ENCODE measurements around the gene BAIAP2L2. TPM values are rescaled to one million over a fixed set of nuclear protein-coding genes. Genes with fewer than 3 reads are reported as not detected.

The BAIAP2L2 gene
- polyA plus RNA-seq, 6 donors from 2014 or later: not detected

GRCh38 chr22:38070250-38070921 is 40.1 kb downstream of the BAIAP2L2 start:
- peaks cover 0 to 3% (median 0%) of the 10 kb centered on the region in 3 donors for H3K4me1 Mint-ChIP-seq
- peak overlapping the region in 1 of 6 donors; percentile 37 for H3K27ac Mint-ChIP-seq
- H3K36me3 Mint-ChIP-seq: peaks cover 4 to 39% of the 10 kb centered on the region in 2 donors
- no peak for ATAC-seq (ENCODE audit: low read depth in 2 of 2)
- no peaks in the 10 kb centered on the region for H3K27me3 Mint-ChIP-seq
- no peak for DNase-seq
- H3K9me3 Mint-ChIP-seq: no peaks in the 10 kb centered on the region
- peak overlapping the region in 1 of 8 donors; percentile 56 for H3K4me3 Mint-ChIP-seq

GRCh38 chr22:38069372-38070249 is 40.9 kb downstream of the BAIAP2L2 start:
- Mint-ChIP-seq H3K36me3 (peaks cover 4 to 45% of the 10 kb centered on the region in 2 donors), H3K27ac (peak overlapping the region in 2 of 6 donors; percentile 37 to 65), H3K9me3 (no peaks in the 10 kb centered on the region), H3K27me3 (no peaks in the 10 kb centered on the region), H3K4me3 (peak overlapping the region in 1 of 8 donors; percentile 56), H3K4me1 (peaks cover 0 to 3% (median 0%) of the 10 kb centered on the region in 3 donors)
- no peak for ATAC-seq (ENCODE audit: low read depth in 2 of 2)
- no peak for DNase-seq

GRCh38 chr22:38068641-38069371 is 41.7 kb downstream of the BAIAP2L2 start:
- H3K9me3 Mint-ChIP-seq: no peaks in the 10 kb centered on the region
- no peaks in the 10 kb centered on the region for H3K27me3 Mint-ChIP-seq
- no peak overlapping the region for H3K27ac Mint-ChIP-seq
- no peak overlapping the region for H3K4me3 Mint-ChIP-seq
- H3K4me1 Mint-ChIP-seq: peaks cover 0 to 3% (median 0%) of the 10 kb centered on the region in 3 donors
- no peak for ATAC-seq (ENCODE audit: low read depth in 2 of 2)
- H3K36me3 Mint-ChIP-seq: peaks cover 4 to 40% of the 10 kb centered on the region in 2 donors
- no peak for DNase-seq

- no peaks in the 10 kb centered on the region for H3K27me3 Mint-ChIP-seq
- H3K36me3 Mint-ChIP-seq: peaks cover 5 to 39% of the 10 kb centered on the region in 2 donors
- peak overlapping the region in 2 of 6 donors; percentile 2 to 29 for H3K27ac Mint-ChIP-seq
- ATAC-seq (ENCODE audit: low read depth in 2 of 2) (no peak), DNase-seq (no peak)
- H3K4me1 Mint-ChIP-seq: peaks cover 4 to 7% (median 4%) of the 10 kb centered on the region in 3 donors
- no peaks in the 10 kb centered on the region for H3K9me3 Mint-ChIP-seq
- H3K4me3 Mint-ChIP-seq: no peak overlapping the region
Observed at GRCh38 chr22:38067761-38068360, 42.6 kb downstream of the BAIAP2L2 start.

GRCh38 chr22:38067028-38067415 is 43.5 kb downstream of the BAIAP2L2 start:
- ATAC-seq (ENCODE audit: low read depth in 2 of 2) (no peak), DNase-seq (no peak)
- peaks cover 9 to 38% of the 10 kb centered on the region in 2 donors for H3K36me3 Mint-ChIP-seq
- no peak overlapping the region for H3K4me3 Mint-ChIP-seq
- peaks cover 9 to 11% (median 9%) of the 10 kb centered on the region in 3 donors for H3K4me1 Mint-ChIP-seq
- no peak overlapping the region for H3K27ac Mint-ChIP-seq
- no peaks in the 10 kb centered on the region for H3K27me3 Mint-ChIP-seq
- H3K9me3 Mint-ChIP-seq: no peaks in the 10 kb centered on the region

GRCh38 chr22:38066381-38067027 is 44.0 kb downstream of the BAIAP2L2 start:
- Mint-ChIP-seq H3K4me3 (no peak overlapping the region), H3K27me3 (no peaks in the 10 kb centered on the region), H3K4me1 (peaks cover 9 to 13% (median 11%) of the 10 kb centered on the region in 3 donors), H3K27ac (peak overlapping the region in 1 of 6 donors; percentile 54), H3K9me3 (no peaks in the 10 kb centered on the region), H3K36me3 (peaks cover 13 to 38% of the 10 kb centered on the region in 2 donors)
- DNase-seq (no peak), ATAC-seq (ENCODE audit: low read depth in 2 of 2) (no peak)

- Mint-ChIP-seq H3K9me3 (no peaks in the 10 kb centered on the region), H3K27me3 (no peaks in the 10 kb centered on the region), H3K36me3 (peaks cover 13 to 34% of the 10 kb centered on the region in 2 donors), H3K4me1 (peaks cover 11 to 13% (median 11%) of the 10 kb centered on the region in 3 donors), H3K4me3 (peak overlapping the region in 1 of 8 donors; percentile 63), H3K27ac (peak overlapping the region in 1 of 6 donors; percentile 26)
- DNase-seq (no peak), ATAC-seq (ENCODE audit: low read depth in 2 of 2) (no peak)
Observed at GRCh38 chr22:38065539-38065938, 44.9 kb downstream of the BAIAP2L2 start.

GRCh38 chr22:38062791-38063190 is 47.7 kb downstream of the BAIAP2L2 start:
- DNase-seq (no peak), ATAC-seq (ENCODE audit: low read depth in 2 of 2) (peak; percentile 34 to 44)
- Mint-ChIP-seq H3K4me1 (peaks cover 15 to 19% (median 18%) of the 10 kb centered on the region in 3 donors), H3K27me3 (no peaks in the 10 kb centered on the region), H3K4me3 (peak overlapping the region in 2 of 8 donors; percentile 25 to 42), H3K27ac (peak overlapping the region in 5 of 6 donors; percentile 11 to 83 (median 53)), H3K36me3 (peaks cover 13 to 25% of the 10 kb centered on the region in 2 donors), H3K9me3 (peaks cover 0 to 2% (median 0%) of the 10 kb centered on the region in 7 donors)

GRCh38 chr22:38056969-38057891 is 53.3 kb downstream of the BAIAP2L2 start, which contains the start of gene PICK1:
TSS of gene PICK1 (plus strand) at chr22:38057404. CDS start at chr22:38057810, 406 bp downstream.
- peaks cover 0 to 4% of the 10 kb centered on the region in 2 donors for H3K36me3 Mint-ChIP-seq
- H3K27ac Mint-ChIP-seq: peak within 1 kb of the TSS; percentile 96 to 99 (median 98)
- DNase-seq (peak; percentile 79), ATAC-seq (ENCODE audit: low read depth in 2 of 2) (peak; percentile 80 to 82)
- H3K27me3 Mint-ChIP-seq: no peaks in the 10 kb centered on the region
- H3K4me3 Mint-ChIP-seq: peak within 1 kb of the TSS; percentile 90 to 99 (median 97)
- H3K9me3 Mint-ChIP-seq: peaks cover 0 to 3% (median 0%) of the 10 kb centered on the region in 7 donors
- H3K4me1 Mint-ChIP-seq: peaks cover 22 to 32% (median 23%) of the 10 kb centered on the region in 3 donors

- Mint-ChIP-seq H3K27me3 (peaks cover 0 to 16% (median 3%) of the 10 kb centered on the region in 3 donors), H3K9me3 (no peaks in the 10 kb centered on the region), H3K27ac (peak overlapping the region in 2 of 6 donors; percentile 11 to 79), H3K36me3 (no peaks in the 10 kb centered on the region), H3K4me3 (peak overlapping the region in 3 of 8 donors; percentile 33 to 57 (median 34)), H3K4me1 (peaks cover 6 to 23% (median 16%) of the 10 kb centered on the region in 3 donors)
- ATAC-seq (ENCODE audit: low read depth in 2 of 2) (peak; percentile 70 to 74), DNase-seq (peak; percentile 75)
Observed at GRCh38 chr22:38051900-38052862, 58.3 kb downstream of the BAIAP2L2 start.
